H7 (cell line): Measurements from ENCODE around the gene DGKA. TPM values are rescaled to one million over a fixed set of nuclear protein-coding genes. Genes with fewer than 3 reads are reported as not detected.

ENCODE experiments used
- DNase-seq: peaks from one replicate; pipeline ENCODE4 v3.0.0; 2012
- H3K27me3 ChIP-seq: 2 replicates; pipeline ENCODE4 v1.6.0; 2011; ENCODE audit warnings: mild to moderate bottlenecking, low read length; ENCODE audit not compliant: control insufficient read depth, insufficient read depth
- H3K36me3 ChIP-seq: replicated peaks from 2 replicates; pipeline ENCODE4 v1.5.1; 2011; ENCODE audit warnings: low read length; ENCODE audit not compliant: control insufficient read depth, insufficient read depth
- H3K4me3 ChIP-seq: 2 replicates; pipeline ENCODE4 v1.5.1; 2011; ENCODE audit warnings: low read depth, mild to moderate bottlenecking, control low read depth, low read length, moderate library complexity; ENCODE audit not compliant: insufficient read depth
- total RNA-seq: library from RNA; depleted of rRNA; stranded (reverse); fragments of >200 nt; shearing (Covaris generic); gene quantifications from 2 replicates; pipeline ENCODE4 v1.2.3, GENCODE V29; 2014

Gene DGKA
- total RNA-seq, 1 experiment from 2014 or later: 7.9 TPM

- H3K4me3 ChIP-seq: peak overlapping the region; percentile 92
- peaks cover 2% of the 10 kb centered on the region; the same call in 1 of the 2 replicates for H3K27me3 ChIP-seq
- H3K36me3 ChIP-seq: no peaks in the 10 kb centered on the region; the same call in none of the 2 replicates
- no peak for DNase-seq
These were observed 4.9 kb upstream of the DGKA start for GRCh38 chr12:55925870-55926737.

- H3K27me3 ChIP-seq: peaks cover 9% of the 10 kb centered on the region
- peak overlapping the region; percentile 92 for H3K4me3 ChIP-seq
- H3K36me3 ChIP-seq: no peaks in the 10 kb centered on the region; the same call in none of the 2 replicates
- DNase-seq: peak; percentile 95
These were observed 4.0 kb upstream of the DGKA start for GRCh38 chr12:55926738-55927587.

GRCh38 chr12:55927588-55928502 is 3.1 kb upstream of the DGKA start, which contains the start of gene PYM1:
Gene PYM1 (minus strand): TSS chr12:55927894. CDS start chr12:55927761, 133 bp downstream.
- DNase-seq: peak; percentile 89
- Histone ChIP-seq H3K36me3 (no peaks in the 10 kb centered on the region; the same call in 1 of the 2 replicates), H3K4me3 (peak within 1 kb of the TSS; percentile 92), H3K27me3 (peaks cover 17% of the 10 kb centered on the region)

GRCh38 chr12:55929306-55929791 is 1.6 kb upstream of the DGKA start:
- H3K4me3 ChIP-seq: no peak overlapping the region
- peaks cover 31% of the 10 kb centered on the region for H3K27me3 ChIP-seq
- no peak for DNase-seq
- H3K36me3 ChIP-seq: no peaks in the 10 kb centered on the region

GRCh38 chr12:55931317-55931779 is 386 bp downstream of the DGKA start:
- Histone ChIP-seq H3K4me3 (peak overlapping the region; percentile 59), H3K36me3 (no peaks in the 10 kb centered on the region), H3K27me3 (peaks cover 35% of the 10 kb centered on the region)
- peak; percentile 63 for DNase-seq

GRCh38 chr12:55931780-55932550 is 1.0 kb downstream of the DGKA start:
- peaks cover 35% of the 10 kb centered on the region for H3K27me3 ChIP-seq
- H3K36me3 ChIP-seq: no peaks in the 10 kb centered on the region
- DNase-seq: peak; percentile 93
- H3K4me3 ChIP-seq: peak overlapping the region; percentile 59

- peak overlapping the region; percentile 59 for H3K4me3 ChIP-seq
- peaks cover 35% of the 10 kb centered on the region for H3K27me3 ChIP-seq
- no peaks in the 10 kb centered on the region for H3K36me3 ChIP-seq
- DNase-seq: no peak
These were observed 1.6 kb downstream of the DGKA start for GRCh38 chr12:55932551-55932910.

GRCh38 chr12:55933169-55933798 is 2.3 kb downstream of the DGKA start:
- H3K4me3 ChIP-seq: no peak overlapping the region
- no peak for DNase-seq
- H3K36me3 ChIP-seq: no peaks in the 10 kb centered on the region
- H3K27me3 ChIP-seq: peaks cover 35% of the 10 kb centered on the region

- peaks cover 35% of the 10 kb centered on the region for H3K27me3 ChIP-seq
- DNase-seq: no peak
- H3K36me3 ChIP-seq: no peaks in the 10 kb centered on the region
- no peak overlapping the region for H3K4me3 ChIP-seq
These were observed 3.1 kb downstream of the DGKA start for GRCh38 chr12:55933799-55934742.

GRCh38 chr12:55934773-55935172 is 3.8 kb downstream of the DGKA start:
- Histone ChIP-seq H3K27me3 (peaks cover 35% of the 10 kb centered on the region), H3K36me3 (no peaks in the 10 kb centered on the region), H3K4me3 (no peak overlapping the region)
- DNase-seq: peak; percentile 8

- Histone ChIP-seq H3K36me3 (no peaks in the 10 kb centered on the region; the same call in 1 of the 2 replicates), H3K27me3 (peaks cover 35% of the 10 kb centered on the region), H3K4me3 (peak overlapping the region; percentile 32; the same call in 1 of the 2 replicates)
- DNase-seq: peak; percentile 66
These were observed 4.8 kb downstream of the DGKA start for GRCh38 chr12:55935738-55936151.

GRCh38 chr12:55937981-55938380 is 7.0 kb downstream of the DGKA start:
- no peaks in the 10 kb centered on the region; the same call in 1 of the 2 replicates for H3K36me3 ChIP-seq
- no peak overlapping the region for H3K4me3 ChIP-seq
- peaks cover 16% of the 10 kb centered on the region for H3K27me3 ChIP-seq
- DNase-seq: peak; percentile 5
